ENCODE measurements around the gene CLGN. TPM values are rescaled to one million over a fixed set of nuclear protein-coding genes. Genes with fewer than 3 reads are reported as not detected.
A peak's percentile ranks its signal among the peaks of the same experiment; 100 is the strongest.

CLGN gene
- total and polyA plus RNA-seq, 10 donors: 0.09 to 0.85 (median 0.26) TPM; not detected in 2

DNA sequence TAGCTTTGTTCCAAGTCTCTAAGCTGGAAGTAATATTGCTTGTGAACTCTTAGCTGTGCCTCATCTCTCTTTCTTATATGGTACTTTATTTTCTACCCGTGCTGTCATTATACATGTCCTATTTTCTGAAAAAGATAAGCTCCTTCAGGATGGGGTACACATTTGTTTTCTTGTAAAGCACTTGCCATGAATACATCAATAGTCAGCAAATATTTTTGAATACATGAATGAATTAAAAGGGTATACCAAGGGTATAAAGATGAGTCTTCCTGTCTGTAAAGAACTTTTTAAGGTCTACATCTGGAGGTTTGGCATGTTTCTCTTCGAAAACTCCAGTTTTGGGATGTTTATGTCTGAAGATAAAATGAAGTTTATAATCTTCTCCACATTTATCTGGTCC lies 27.3 kb downstream of the CLGN start:
- intact Hi-C loops (cut with DNase I; ENCODE audit: low total_unique reads): no loop called here
- Histone ChIP-seq H3K4me1 (no peaks in the 10 kb centered on the region), H3K4me3 (no peak overlapping the region), H3K27me3 (replicated peaks in 1 of 7) (peaks cover 0 to 3% (median 0%) of the 10 kb centered on the region in 7 donors), H3K36me3 (no peaks in the 10 kb centered on the region), H3K9me3 (no peaks in the 10 kb centered on the region), H3K27ac (no peak overlapping the region)
- no peak for DNase-seq
- WGBS, 5 donors: 76 to 91% (median 85%) methylated on average over 2 of the region's 2 CpGs
- TF ChIP-seq POLR2AphosphoS5 (IDR thresholded peaks at IDR 0.05) (no peak), POLR2A (IDR thresholded peaks at IDR 0.05) (no peak)
- TF ChIP-seq, protein P1, sequence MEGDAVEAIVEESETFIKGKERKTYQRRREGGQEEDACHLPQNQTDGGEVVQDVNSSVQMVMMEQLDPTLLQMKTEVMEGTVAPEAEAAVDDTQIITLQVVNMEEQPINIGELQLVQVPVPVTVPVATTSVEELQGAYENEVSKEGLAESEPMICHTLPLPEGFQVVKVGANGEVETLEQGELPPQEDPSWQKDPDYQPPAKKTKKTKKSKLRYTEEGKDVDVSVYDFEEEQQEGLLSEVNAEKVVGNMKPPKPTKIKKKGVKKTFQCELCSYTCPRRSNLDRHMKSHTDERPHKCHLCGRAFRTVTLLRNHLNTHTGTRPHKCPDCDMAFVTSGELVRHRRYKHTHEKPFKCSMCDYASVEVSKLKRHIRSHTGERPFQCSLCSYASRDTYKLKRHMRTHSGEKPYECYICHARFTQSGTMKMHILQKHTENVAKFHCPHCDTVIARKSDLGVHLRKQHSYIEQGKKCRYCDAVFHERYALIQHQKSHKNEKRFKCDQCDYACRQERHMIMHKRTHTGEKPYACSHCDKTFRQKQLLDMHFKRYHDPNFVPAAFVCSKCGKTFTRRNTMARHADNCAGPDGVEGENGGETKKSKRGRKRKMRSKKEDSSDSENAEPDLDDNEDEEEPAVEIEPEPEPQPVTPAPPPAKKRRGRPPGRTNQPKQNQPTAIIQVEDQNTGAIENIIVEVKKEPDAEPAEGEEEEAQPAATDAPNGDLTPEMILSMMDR (IDR thresholded peaks at IDR 0.05 in 8 of 11, conservative IDR thresholded peaks at IDR 0.05 in 3 of 11): no peak

DNA sequence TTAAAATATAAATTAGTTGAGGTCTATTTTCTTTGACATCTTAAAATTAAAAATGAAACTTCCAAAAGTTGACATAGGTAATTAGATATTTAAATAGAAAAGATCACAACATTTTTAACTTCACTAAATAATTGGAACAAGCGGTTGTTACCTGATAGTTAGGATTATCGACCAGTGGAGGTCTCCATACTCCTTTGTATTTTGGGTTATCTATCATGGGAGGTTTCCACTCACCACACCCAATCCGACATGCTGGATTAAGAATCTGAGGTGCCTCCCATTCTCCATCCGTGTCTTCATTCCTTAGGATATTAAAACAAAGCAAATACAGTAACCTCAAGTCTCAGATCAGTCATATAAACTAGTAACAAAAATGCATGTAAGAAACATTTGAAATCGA lies 31.8 kb downstream of the CLGN start:
- no peak overlapping the region for H3K4me3 ChIP-seq
- no peak for TF ChIP-seq POLR2AphosphoS5 (IDR thresholded peaks at IDR 0.05)

DNA sequence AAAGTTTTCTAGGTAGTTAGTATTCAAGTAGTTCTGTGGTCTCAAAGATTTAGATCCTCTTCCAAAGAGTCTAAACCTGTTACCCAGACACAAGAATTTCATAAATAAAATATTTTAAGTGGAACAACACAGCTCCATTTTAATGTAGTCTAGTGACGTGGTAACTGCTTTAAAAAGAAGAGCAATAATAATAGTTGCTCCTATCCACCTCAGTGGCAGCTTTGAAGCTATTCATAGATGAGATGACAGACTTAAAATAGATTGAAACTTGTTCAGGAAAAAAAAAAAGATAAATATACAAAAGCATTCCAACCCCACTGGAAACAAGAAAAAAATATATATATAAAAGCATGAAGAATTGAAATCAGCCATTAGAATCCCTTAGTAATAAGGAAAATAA lies 39.4 kb downstream of the CLGN start:
- WGBS, 5 donors: 76 to 90% (median 87%) methylated on average over 1 of the region's 1 CpG
- DNase-seq: no peak
- Histone ChIP-seq H3K4me3 (no peak overlapping the region), H3K9me3 (no peaks in the 10 kb centered on the region), H3K27me3 (replicated peaks in 1 of 7) (no peaks in the 10 kb centered on the region), H3K27ac (no peak overlapping the region), H3K36me3 (peaks cover 0 to 9% (median 0%) of the 10 kb centered on the region in 6 donors), H3K4me1 (no peaks in the 10 kb centered on the region)
- no peak for TF ChIP-seq POLR2A (IDR thresholded peaks at IDR 0.05)
- no peak for TF ChIP-seq POLR2AphosphoS5 (IDR thresholded peaks at IDR 0.05)
- TF ChIP-seq, protein P1 (IDR thresholded peaks at IDR 0.05 in 8 of 11, conservative IDR thresholded peaks at IDR 0.05 in 3 of 11): no peak
- intact Hi-C loops (cut with DNase I; ENCODE audit: low total_unique reads): no loop called here

More for the DNA sequence above, 31.8 kb downstream of the CLGN start:
- WGBS, 5 donors: 72 to 92% (median 79%) methylated on average over 5 of the region's 5 CpGs
- Histone ChIP-seq H3K27me3 (replicated peaks in 1 of 7) (peaks cover 0 to 3% (median 0%) of the 10 kb centered on the region in 7 donors), H3K27ac (no peak overlapping the region), H3K4me1 (no peaks in the 10 kb centered on the region), H3K36me3 (no peaks in the 10 kb centered on the region), H3K9me3 (no peaks in the 10 kb centered on the region)
- intact Hi-C loops (cut with DNase I; ENCODE audit: low total_unique reads): no loop called here
- no peak for DNase-seq

DNA sequence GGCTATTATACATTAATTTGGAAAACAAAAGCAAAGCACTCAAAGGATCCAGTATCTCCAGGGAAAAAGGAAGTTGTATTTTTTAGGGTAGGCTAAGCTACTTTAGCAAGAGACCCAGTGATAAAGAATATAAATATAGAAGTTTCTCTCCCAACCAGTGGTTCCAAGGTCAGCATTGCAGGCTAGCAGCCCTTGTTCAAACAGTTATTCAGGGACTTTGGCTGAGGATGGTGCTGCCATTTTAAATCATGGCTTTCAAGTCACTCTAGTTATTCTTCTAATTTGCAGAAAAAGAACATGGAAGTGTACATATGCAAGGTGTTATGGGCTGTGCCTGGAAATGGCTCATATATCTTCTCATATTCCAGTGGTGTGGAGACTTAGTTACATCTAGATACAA lies 44.7 kb downstream of the CLGN start:
- intact Hi-C loops (cut with DNase I; ENCODE audit: low total_unique reads): no loop called here
- H3K36me3 ChIP-seq: peaks cover 0 to 46% (median 7%) of the 10 kb centered on the region in 6 donors
- TF ChIP-seq POLR2AphosphoS5 (IDR thresholded peaks at IDR 0.05): no peak
- no peaks in the 10 kb centered on the region for H3K27me3 ChIP-seq (replicated peaks in 1 of 7)
- no peak for DNase-seq
- no peaks in the 10 kb centered on the region for H3K4me1 ChIP-seq
- H3K9me3 ChIP-seq: no peaks in the 10 kb centered on the region
- H3K27ac ChIP-seq: no peak overlapping the region
- H3K4me3 ChIP-seq: no peak overlapping the region

DNA sequence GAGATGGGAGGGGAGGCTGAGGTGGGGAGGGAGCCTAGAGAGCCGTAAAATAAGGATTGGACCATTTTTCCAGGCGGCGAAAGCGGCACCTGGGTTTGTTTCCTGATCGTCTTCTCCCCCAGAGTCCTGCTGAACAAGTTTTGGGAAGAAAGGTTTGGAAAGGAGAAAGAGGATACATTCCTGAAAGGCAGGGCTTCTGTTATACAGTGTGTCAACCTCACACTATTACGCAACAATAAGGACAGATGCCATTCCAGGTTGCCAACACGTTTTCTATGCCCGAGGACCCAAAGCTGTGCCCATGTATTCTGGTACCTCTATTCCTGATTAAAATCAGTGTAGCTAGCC lies 53.3 kb downstream of the CLGN start:
- Histone ChIP-seq H3K4me1 (peaks cover 10 to 46% (median 33%) of the 10 kb centered on the region in 6 donors), H3K27me3 (replicated peaks in 1 of 7) (no peaks in the 10 kb centered on the region), H3K27ac (peak overlapping the region; percentile 82 to 93 (median 89)), H3K4me3 (peak overlapping the region; percentile 79 to 97 (median 92)), H3K9me3 (no peaks in the 10 kb centered on the region), H3K36me3 (peaks cover 0 to 1% (median 0%) of the 10 kb centered on the region in 6 donors)
- TF ChIP-seq, protein P1 (IDR thresholded peaks at IDR 0.05 in 8 of 11, conservative IDR thresholded peaks at IDR 0.05 in 3 of 11): no peak
- TF ChIP-seq POLR2A (IDR thresholded peaks at IDR 0.05) (no peak), POLR2AphosphoS5 (IDR thresholded peaks at IDR 0.05) (no peak)
- DNase-seq: no peak
- intact Hi-C loops (cut with DNase I; ENCODE audit: low total_unique reads): no loop called here
- 8 to 15% (median 12%) methylated on average over 8 of the region's 8 CpGs for WGBS, 5 donors
